DOHH2 (cell line): ENCODE results near the gene PIR.

Source experiments
- H3F3A ChIP-seq: fragments of 200-600 bp; sonication (generic), shearing (Covaris generic); 2 replicates; pipeline ENCODE4 v1.6.0; 2016; ENCODE audit warnings: antibody characterized with exemption, mild to moderate bottlenecking; ENCODE audit not compliant: control insufficient read depth, insufficient read depth
- H3K27ac ChIP-seq: fragments of 200-600 bp; sonication (generic); 2 replicates; pipeline ENCODE4 v1.5.1; 2014; ENCODE audit warnings: low read depth, mild to moderate bottlenecking, low read length, moderate library complexity
- H3K27me3 ChIP-seq: fragments of 200-600 bp; sonication (generic); 2 replicates; pipeline ENCODE4 v1.6.1; 2014; ENCODE audit warnings: mild to moderate bottlenecking, low read length, mixed read lengths; ENCODE audit not compliant: control insufficient read depth
- H3K36me3 ChIP-seq: fragments of 200-600 bp; sonication (generic); 2 replicates; pipeline ENCODE4 v1.6.1; 2014; ENCODE audit warnings: mild to moderate bottlenecking, low read length, moderate library complexity, mixed read lengths; ENCODE audit not compliant: control insufficient read depth
- H3K4me1 ChIP-seq: fragments of 200-600 bp; sonication (generic); 2 replicates; pipeline ENCODE4 v1.6.1; 2014; ENCODE audit warnings: mild to moderate bottlenecking, low read length, mixed read lengths; ENCODE audit not compliant: control insufficient read depth
- H3K4me2 ChIP-seq: fragments of 200-600 bp; sonication (generic); 2 replicates; pipeline ENCODE4 v1.6.0; 2014; ENCODE audit warnings: mild to moderate bottlenecking, low read length, moderate library complexity
- H3K4me3 ChIP-seq: fragments of 200-600 bp; sonication (generic); 2 replicates; pipeline ENCODE4 v1.5.1; 2014; ENCODE audit warnings: mild to moderate bottlenecking, low read length, mixed read lengths
- H3K79me2 ChIP-seq: fragments of 200-600 bp; sonication (generic); 2 replicates; pipeline ENCODE4 v1.6.1; 2014; ENCODE audit warnings: mild to moderate bottlenecking, low read length, mixed read lengths; ENCODE audit not compliant: control insufficient read depth
- H3K9me2 ChIP-seq: fragments of 200-600 bp; sonication (generic); replicated peaks from 2 replicates; pipeline ENCODE4 v1.6.1; 2014; ENCODE audit warnings: mild to moderate bottlenecking, low read length, mixed read lengths; ENCODE audit not compliant: control insufficient read depth
- H3K9me3 ChIP-seq: fragments of 200-600 bp; sonication (generic); 2 replicates; pipeline ENCODE4 v1.6.1; 2014; ENCODE audit warnings: antibody characterized with exemption, low read length, mixed read lengths; ENCODE audit not compliant: control insufficient read depth, insufficient read depth
- H4K20me1 ChIP-seq: fragments of 200-600 bp; sonication (generic); 2 replicates; pipeline ENCODE4 v1.6.0; 2014; ENCODE audit warnings: low read depth, mild to moderate bottlenecking, antibody characterized with exemption, low read length, moderate library complexity; ENCODE audit not compliant: control insufficient read depth, insufficient read depth
- EZH2phosphoT487 ChIP-seq: fragments of 200-600 bp; sonication (generic); IDR thresholded peaks from 2 replicates; pipeline ENCODE4 v1.6.1; 2017; ENCODE audit warnings: borderline replicate concordance, mild to moderate bottlenecking, antibody characterized with exemption, low read length, moderate library complexity, mixed read lengths
- TF ChIP-seq, protein P1 (sequence below): fragments of 200-600 bp; sonication (generic); IDR thresholded peaks from one replicate; pipeline ENCODE4 v1.5.1; 2014; ENCODE audit warnings: antibody characterized with exemption, mild to moderate bottlenecking, low read depth, low read length; ENCODE audit not compliant: poor library complexity, severe bottlenecking

The PIR gene

GRCh38 chrX:15434205-15434604 lies 58.9 kb downstream of the PIR start:
- no peaks in the 10 kb centered on the region for H3K9me3 ChIP-seq
- H3K79me2 ChIP-seq, result no peaks in the 10 kb centered on the region
- no peak overlapping the region for H3K4me2 ChIP-seq
- no peaks in the 10 kb centered on the region for H4K20me1 ChIP-seq
- H3K4me1 ChIP-seq, result no peaks in the 10 kb centered on the region
- H3K27ac ChIP-seq, result no peak overlapping the region
- H3K27me3 ChIP-seq, result no peaks in the 10 kb centered on the region
- H3K36me3 ChIP-seq, result no peaks in the 10 kb centered on the region
- H3F3A ChIP-seq, result no peaks in the 10 kb centered on the region
- H3K9me2 ChIP-seq, result no peaks in the 10 kb centered on the region
- H3K4me3 ChIP-seq, result no peak overlapping the region
- TF ChIP-seq EZH2phosphoT487, result no peak
- TF ChIP-seq, protein P1, sequence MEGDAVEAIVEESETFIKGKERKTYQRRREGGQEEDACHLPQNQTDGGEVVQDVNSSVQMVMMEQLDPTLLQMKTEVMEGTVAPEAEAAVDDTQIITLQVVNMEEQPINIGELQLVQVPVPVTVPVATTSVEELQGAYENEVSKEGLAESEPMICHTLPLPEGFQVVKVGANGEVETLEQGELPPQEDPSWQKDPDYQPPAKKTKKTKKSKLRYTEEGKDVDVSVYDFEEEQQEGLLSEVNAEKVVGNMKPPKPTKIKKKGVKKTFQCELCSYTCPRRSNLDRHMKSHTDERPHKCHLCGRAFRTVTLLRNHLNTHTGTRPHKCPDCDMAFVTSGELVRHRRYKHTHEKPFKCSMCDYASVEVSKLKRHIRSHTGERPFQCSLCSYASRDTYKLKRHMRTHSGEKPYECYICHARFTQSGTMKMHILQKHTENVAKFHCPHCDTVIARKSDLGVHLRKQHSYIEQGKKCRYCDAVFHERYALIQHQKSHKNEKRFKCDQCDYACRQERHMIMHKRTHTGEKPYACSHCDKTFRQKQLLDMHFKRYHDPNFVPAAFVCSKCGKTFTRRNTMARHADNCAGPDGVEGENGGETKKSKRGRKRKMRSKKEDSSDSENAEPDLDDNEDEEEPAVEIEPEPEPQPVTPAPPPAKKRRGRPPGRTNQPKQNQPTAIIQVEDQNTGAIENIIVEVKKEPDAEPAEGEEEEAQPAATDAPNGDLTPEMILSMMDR, result no peak

GRCh38 chrX:15430584-15430983 lies 62.5 kb downstream of the PIR start:
- Histone ChIP-seq H4K20me1 (no peaks in the 10 kb centered on the region), H3K4me1 (no peaks in the 10 kb centered on the region), H3K27ac (no peak overlapping the region), H3K4me3 (no peak overlapping the region), H3K36me3 (no peaks in the 10 kb centered on the region), H3K4me2 (no peak overlapping the region), H3K27me3 (no peaks in the 10 kb centered on the region), H3K79me2 (no peaks in the 10 kb centered on the region), H3K9me3 (no peaks in the 10 kb centered on the region), H3F3A (no peaks in the 10 kb centered on the region), H3K9me2 (no peaks in the 10 kb centered on the region)
- TF ChIP-seq, protein P1, result no peak
- no peak for TF ChIP-seq EZH2phosphoT487

DNA sequence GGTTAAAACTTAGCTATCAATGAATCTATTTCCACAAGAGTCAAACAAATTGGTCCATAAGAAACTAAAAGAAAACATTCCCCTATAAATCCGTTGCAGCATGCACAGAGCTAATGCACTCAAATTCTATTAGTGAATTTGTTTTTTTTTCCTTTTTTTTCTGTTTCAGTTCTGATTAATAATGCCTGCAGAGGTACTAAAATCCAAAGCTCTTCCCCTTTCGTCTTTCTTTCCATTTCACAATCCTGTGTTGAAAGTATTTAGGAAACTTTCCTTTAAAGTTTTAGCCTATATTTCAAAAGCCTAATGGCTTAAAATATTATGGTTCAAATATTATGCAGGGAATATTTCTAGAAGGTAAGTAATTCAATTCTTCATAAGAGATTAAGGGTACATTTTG lies 63.1 kb downstream of the PIR start:
- no peaks in the 10 kb centered on the region for H3K4me1 ChIP-seq

More for the DNA sequence above, 63.1 kb downstream of the PIR start:
- H3K9me3 ChIP-seq, result no peaks in the 10 kb centered on the region
- no peak overlapping the region for H3K4me2 ChIP-seq
- no peaks in the 10 kb centered on the region for H3K9me2 ChIP-seq
- no peak for TF ChIP-seq EZH2phosphoT487
- TF ChIP-seq, protein P1, result no peak
- no peak overlapping the region for H3K27ac ChIP-seq
- no peaks in the 10 kb centered on the region for H4K20me1 ChIP-seq
- H3K27me3 ChIP-seq, result no peaks in the 10 kb centered on the region
- no peak overlapping the region for H3K4me3 ChIP-seq
- no peaks in the 10 kb centered on the region for H3K79me2 ChIP-seq
- no peaks in the 10 kb centered on the region for H3F3A ChIP-seq
- H3K36me3 ChIP-seq, result no peaks in the 10 kb centered on the region
